H7 (cell line): Measurements from ENCODE around the gene TMEM141. TPM values are rescaled to one million over a fixed set of nuclear protein-coding genes. Genes with fewer than 3 reads are reported as not detected.
A peak's percentile ranks its signal among the peaks of the same experiment; 100 is the strongest.
"Not testable (repeated sequence)": the region's sequence is repeated elsewhere in the genome, so short reads cannot be mapped to it uniquely, and the experiment has no call there.

Experiments
- DNase-seq: peaks from one replicate; pipeline ENCODE4 v3.0.0; 2012
- H3K27me3 ChIP-seq: 2 replicates; pipeline ENCODE4 v1.6.0; 2011; ENCODE audit warnings: mild to moderate bottlenecking, low read length; ENCODE audit not compliant: control insufficient read depth, insufficient read depth
- H3K36me3 ChIP-seq: replicated peaks from 2 replicates; pipeline ENCODE4 v1.5.1; 2011; ENCODE audit warnings: low read length; ENCODE audit not compliant: control insufficient read depth, insufficient read depth
- H3K4me3 ChIP-seq: 2 replicates; pipeline ENCODE4 v1.5.1; 2011; ENCODE audit warnings: low read depth, mild to moderate bottlenecking, control low read depth, low read length, moderate library complexity; ENCODE audit not compliant: insufficient read depth
- total RNA-seq: library from RNA; depleted of rRNA; stranded (reverse); fragments of >200 nt; shearing (Covaris generic); gene quantifications from 2 replicates; pipeline ENCODE4 v1.2.3, GENCODE V29; 2014

TMEM141 gene
- total RNA-seq, 1 experiment from 2014 or later = 80.6 TPM

DNA sequence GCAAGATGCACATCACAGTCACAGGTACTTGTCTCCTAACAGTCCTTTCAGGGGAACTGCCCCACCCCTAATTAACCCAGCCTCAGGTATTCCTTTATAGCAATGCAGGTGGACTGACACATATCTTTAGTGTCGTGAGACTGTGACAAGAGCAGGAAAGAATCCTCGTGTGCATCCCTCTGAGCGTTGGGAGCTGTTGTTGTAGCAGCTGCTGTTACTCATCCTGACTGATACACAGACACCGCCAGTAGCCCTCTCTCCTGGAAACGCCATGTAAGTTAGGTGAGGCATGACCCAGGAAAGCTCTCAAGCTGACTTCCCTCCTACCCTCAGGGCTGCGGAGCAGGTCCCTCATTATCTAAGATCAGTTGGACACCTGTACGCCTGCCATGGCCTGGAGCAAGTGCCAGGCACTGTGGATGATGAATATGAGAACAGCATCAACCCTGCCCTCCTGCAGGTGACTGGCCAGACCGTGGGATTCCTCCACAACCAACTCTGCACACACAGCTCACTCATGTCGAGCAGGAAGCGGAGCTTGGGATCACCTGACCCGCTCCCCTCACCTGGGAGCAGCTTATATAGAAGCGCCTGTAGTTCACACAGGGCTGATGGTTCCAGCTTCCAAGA lies 16.6 kb upstream of the TMEM141 start:
- DNase-seq = no peak
- no peaks in the 10 kb centered on the region; the same call in 1 of the 2 replicates for H3K27me3 ChIP-seq
- H3K36me3 ChIP-seq = no peaks in the 10 kb centered on the region

GRCh38 chr9:136775191-136775590 lies 16.0 kb upstream of the TMEM141 start:
- no peak for DNase-seq
- no peaks in the 10 kb centered on the region for H3K36me3 ChIP-seq
- no peaks in the 10 kb centered on the region; the same call in 1 of the 2 replicates for H3K27me3 ChIP-seq
- no peak overlapping the region for H3K4me3 ChIP-seq

More for the DNA sequence above, 16.6 kb upstream of the TMEM141 start:
- H3K4me3 ChIP-seq = no peak overlapping the region

- DNase-seq = no peak
- no peak overlapping the region for H3K4me3 ChIP-seq
- no peaks in the 10 kb centered on the region; the same call in 1 of the 2 replicates for H3K27me3 ChIP-seq
- H3K36me3 ChIP-seq = no peaks in the 10 kb centered on the region
Measured at GRCh38 chr9:136776947-136777346, 14.2 kb upstream of the TMEM141 start.

- Histone ChIP-seq H3K36me3 (no peaks in the 10 kb centered on the region), H3K27me3 (no peaks in the 10 kb centered on the region; the same call in 1 of the 2 replicates), H3K4me3 (no peak overlapping the region)
- no peak for DNase-seq
Measured at GRCh38 chr9:136777359-136777758, 13.8 kb upstream of the TMEM141 start.

- Histone ChIP-seq H3K4me3 (no peak overlapping the region), H3K36me3 (no peaks in the 10 kb centered on the region), H3K27me3 (no peaks in the 10 kb centered on the region)
- DNase-seq = no peak
Measured at GRCh38 chr9:136779808-136780207, 11.3 kb upstream of the TMEM141 start.

- DNase-seq = no peak
- Histone ChIP-seq H3K36me3 (no peaks in the 10 kb centered on the region), H3K27me3 (no peaks in the 10 kb centered on the region), H3K4me3 (no peak overlapping the region)
Measured at GRCh38 chr9:136782452-136782851, 8.7 kb upstream of the TMEM141 start.

DNA sequence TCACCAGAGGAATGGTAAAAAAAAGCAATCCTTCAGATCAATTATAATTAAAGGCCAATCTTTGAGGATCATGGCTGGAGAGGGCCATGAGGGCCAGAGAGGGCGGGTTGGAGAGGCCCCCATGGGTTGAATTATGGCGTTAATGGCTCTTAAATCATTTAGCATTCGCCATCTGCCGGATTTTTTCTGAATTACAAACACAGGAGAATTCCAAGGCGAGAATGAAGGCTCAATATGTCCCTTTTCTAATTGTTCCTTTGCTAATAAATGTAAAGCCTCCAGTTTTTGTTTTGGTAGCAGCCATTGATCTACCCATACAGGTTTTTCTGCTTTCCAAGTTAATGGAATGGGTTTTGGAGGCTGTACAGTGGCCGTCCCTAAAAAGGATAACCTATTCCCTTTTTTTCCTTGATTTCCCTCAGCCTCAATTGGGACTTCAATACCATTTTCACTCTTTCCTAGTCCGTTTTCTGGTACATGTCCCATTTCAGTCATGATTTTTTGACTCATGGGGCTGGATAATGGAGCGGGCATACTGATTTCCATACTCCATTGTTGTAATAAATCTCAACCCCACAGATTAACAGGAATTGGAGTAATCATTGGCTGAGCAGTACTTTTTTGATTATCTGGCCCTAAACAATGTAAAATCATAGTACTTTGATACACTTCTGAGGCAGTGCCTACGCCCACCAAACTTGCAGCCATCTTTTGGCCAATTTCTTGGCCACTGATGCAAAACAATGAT lies 6.7 kb upstream of the TMEM141 start:
- peak; percentile 68 for DNase-seq
- H3K27me3 ChIP-seq = no peaks in the 10 kb centered on the region
- H3K4me3 ChIP-seq = no peak overlapping the region
- no peaks in the 10 kb centered on the region for H3K36me3 ChIP-seq

DNA sequence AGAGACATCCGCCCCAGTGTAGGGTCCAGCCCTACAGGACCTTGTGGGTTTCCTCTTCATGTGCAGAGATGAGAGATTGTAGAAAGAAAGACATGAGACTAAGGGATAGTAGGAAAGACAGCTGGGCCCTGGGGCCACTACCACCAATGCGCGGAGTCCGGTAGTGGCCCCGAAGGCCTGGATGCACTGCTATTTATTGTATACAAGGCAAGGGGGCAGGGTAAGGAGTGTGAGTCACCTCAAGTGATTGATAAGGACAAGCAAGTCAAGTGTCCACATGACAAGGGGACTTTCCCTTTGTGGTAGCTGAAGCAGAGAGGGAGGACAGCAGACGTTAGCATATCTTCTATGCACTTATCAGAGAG lies 6.2 kb upstream of the TMEM141 start:
- no peak for DNase-seq
- no peaks in the 10 kb centered on the region for H3K36me3 ChIP-seq
- H3K27me3 ChIP-seq = no peaks in the 10 kb centered on the region
- H3K4me3 ChIP-seq = no peak overlapping the region

DNA sequence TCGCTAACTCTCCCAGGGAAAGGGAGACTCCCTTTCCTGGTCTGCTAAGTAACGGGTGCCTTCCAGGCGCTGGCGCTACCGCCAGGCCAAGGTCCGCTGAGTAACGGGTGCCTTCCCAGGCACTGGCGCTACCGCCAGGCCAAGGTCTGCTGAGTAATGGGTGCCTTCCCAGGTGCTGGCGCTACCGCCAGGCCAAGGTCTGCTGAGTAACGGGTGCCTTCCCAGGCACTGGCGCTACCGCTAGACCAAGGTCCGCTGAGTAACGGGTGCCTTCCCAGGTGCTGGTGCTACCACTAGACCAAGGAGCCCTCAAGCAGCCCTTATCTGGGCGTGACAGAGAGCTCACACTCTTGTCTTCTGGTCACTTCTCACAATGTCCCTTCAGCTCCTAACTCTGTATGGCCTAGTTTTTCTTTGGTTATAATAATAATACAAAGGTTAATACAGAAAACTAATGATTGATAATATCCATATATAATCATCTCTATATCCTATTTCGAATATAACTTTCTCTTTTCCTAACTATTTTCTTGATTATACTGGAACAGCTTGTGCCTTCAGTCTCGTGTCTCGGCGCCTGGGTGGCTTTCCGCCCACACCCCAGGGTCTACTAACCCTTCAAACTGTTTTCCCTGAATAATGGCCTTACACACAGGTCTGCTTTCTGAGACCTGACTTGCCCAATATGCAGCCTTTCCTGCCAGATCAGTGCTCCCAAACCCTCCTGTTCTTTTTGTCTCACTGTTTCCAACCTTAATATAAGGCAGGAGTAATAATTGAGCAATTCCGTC lies 5.4 kb upstream of the TMEM141 start:
- not testable (repeated sequence) for H3K27me3 ChIP-seq, H3K36me3 ChIP-seq, H3K4me3 ChIP-seq, DNase-seq

- no peak overlapping the region for H3K4me3 ChIP-seq
- no peaks in the 10 kb centered on the region for H3K36me3 ChIP-seq
- DNase-seq = no peak
- H3K27me3 ChIP-seq = no peaks in the 10 kb centered on the region
Measured at GRCh38 chr9:136786451-136786850, 4.7 kb upstream of the TMEM141 start.

DNA sequence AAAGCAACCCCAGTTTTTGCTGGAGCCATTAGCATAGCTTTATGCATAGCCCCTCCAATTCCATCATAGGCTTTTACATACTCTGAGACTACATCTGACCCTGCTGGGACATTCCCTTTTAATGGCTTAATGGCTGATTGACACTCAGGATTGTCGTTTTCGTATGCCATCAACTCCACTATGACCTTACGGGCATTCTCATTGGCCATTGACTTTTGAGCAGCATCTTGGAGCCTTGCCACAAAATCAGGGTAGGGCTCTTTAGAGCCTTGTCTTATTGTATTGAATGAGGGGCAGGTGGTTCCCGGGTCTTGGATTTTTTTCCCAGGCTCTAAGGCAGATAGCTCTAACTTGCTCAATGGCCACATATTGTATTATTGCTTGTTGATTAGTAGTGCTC lies 4.2 kb upstream of the TMEM141 start:
- DNase-seq, H3K36me3 ChIP-seq, H3K4me3 ChIP-seq, H3K27me3 ChIP-seq: not testable (repeated sequence)

GRCh38 chr9:136787690-136788400 lies 3.3 kb upstream of the TMEM141 start:
- H3K4me3 ChIP-seq = no peak overlapping the region
- H3K27me3 ChIP-seq = no peaks in the 10 kb centered on the region
- DNase-seq = peak; percentile 89
- H3K36me3 ChIP-seq = no peaks in the 10 kb centered on the region

- H3K27me3 ChIP-seq, H3K4me3 ChIP-seq, DNase-seq, H3K36me3 ChIP-seq: not testable (repeated sequence)
Measured at GRCh38 chr9:136788644-136789522, 2.3 kb upstream of the TMEM141 start.
